ENCODE measurements around the gene PCNX4.

The PCNX4 gene

DNA sequence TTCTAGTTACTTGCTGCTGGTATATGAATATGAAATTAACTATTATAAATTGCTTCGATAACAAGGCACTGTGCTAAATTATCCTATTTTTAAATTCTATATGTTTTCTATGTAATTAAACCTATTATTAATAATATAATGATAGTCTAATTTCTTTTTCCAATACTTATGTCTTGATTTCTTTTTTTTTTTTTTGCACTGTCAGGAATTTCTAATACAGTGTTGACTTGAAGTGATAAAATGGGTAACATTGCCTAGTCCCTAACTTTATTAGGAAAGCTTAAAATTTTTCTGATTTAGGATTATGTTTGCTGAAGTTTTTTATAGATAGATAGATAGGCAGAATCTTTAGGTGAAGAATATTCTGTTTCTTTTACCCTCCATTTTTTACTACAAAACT, 87.1 kb downstream of the PCNX4 start:
- H3K4me2 ChIP-seq (ENCODE audit: insufficient read depth, low read length) = no peak overlapping the region
- H3K27ac ChIP-seq (ENCODE audit: low read length) = no peak overlapping the region
- H3K9ac ChIP-seq (ENCODE audit: low read depth, low read length) = no peak overlapping the region
- TF ChIP-seq EZH2 (IDR thresholded peaks at IDR 0.05; ENCODE audit: borderline replicate concordance, low read depth, low read length, severe bottlenecking) = no peak
- TF ChIP-seq, protein P1, sequence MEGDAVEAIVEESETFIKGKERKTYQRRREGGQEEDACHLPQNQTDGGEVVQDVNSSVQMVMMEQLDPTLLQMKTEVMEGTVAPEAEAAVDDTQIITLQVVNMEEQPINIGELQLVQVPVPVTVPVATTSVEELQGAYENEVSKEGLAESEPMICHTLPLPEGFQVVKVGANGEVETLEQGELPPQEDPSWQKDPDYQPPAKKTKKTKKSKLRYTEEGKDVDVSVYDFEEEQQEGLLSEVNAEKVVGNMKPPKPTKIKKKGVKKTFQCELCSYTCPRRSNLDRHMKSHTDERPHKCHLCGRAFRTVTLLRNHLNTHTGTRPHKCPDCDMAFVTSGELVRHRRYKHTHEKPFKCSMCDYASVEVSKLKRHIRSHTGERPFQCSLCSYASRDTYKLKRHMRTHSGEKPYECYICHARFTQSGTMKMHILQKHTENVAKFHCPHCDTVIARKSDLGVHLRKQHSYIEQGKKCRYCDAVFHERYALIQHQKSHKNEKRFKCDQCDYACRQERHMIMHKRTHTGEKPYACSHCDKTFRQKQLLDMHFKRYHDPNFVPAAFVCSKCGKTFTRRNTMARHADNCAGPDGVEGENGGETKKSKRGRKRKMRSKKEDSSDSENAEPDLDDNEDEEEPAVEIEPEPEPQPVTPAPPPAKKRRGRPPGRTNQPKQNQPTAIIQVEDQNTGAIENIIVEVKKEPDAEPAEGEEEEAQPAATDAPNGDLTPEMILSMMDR (IDR thresholded peaks at IDR 0.05; ENCODE audit: borderline replicate concordance, extremely low read depth, low read length, poor library complexity, severe bottlenecking) = no peak
- no peak for DNase-seq
- H3K4me3 ChIP-seq (ENCODE audit: low read depth in 1 of 2, low read length in 2 of 2) = no peak overlapping the region
- H3K36me3 ChIP-seq (ENCODE audit: insufficient read depth, low read length) = no peaks in the 10 kb centered on the region
- no peaks in the 10 kb centered on the region for H3K79me2 ChIP-seq (ENCODE audit: insufficient read depth, low read length)
- no peak overlapping the region for H2AFZ ChIP-seq (ENCODE audit: low read depth, low read length)
- H4K20me1 ChIP-seq (ENCODE audit: insufficient read depth, low read length) = no peaks in the 10 kb centered on the region
- peaks cover 2% of the 10 kb centered on the region for H3K4me1 ChIP-seq (ENCODE audit: insufficient read depth, low read length)
- peaks cover 5% of the 10 kb centered on the region for H3K9me3 ChIP-seq (ENCODE audit: insufficient read depth, low read length, severe bottlenecking)
- ATAC-seq (ENCODE audit: insufficient read depth, low read depth) = no peak
- H3K27me3 ChIP-seq (ENCODE audit: insufficient read depth, low read length, poor library complexity) = no peaks in the 10 kb centered on the region

DNA sequence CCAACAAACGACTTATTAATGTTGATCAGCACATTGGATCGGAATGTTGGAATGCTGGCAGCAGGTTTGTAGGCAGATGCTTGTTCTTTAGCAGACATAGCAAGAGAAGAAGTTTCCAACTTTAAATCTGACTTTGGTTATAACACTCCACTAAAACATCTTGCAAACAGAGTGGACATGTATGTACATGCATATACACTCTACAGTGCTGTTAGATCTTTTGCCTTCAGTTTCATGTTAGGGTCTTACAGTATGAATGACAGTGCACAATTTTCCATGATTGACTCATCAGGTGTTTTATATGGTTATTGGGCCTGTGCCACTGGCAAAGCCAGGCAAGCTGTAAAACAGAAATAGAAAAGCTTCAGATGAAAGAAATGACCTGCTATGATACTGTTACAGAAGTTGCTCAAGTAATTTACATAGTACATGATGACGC, 87.7 kb downstream of the PCNX4 start:
- Histone ChIP-seq H3K79me2 (ENCODE audit: insufficient read depth, low read length) (no peaks in the 10 kb centered on the region), H3K4me1 (ENCODE audit: insufficient read depth, low read length) (peaks cover 7% of the 10 kb centered on the region), H3K27me3 (ENCODE audit: insufficient read depth, low read length, poor library complexity) (no peaks in the 10 kb centered on the region), H3K36me3 (ENCODE audit: insufficient read depth, low read length) (no peaks in the 10 kb centered on the region), H3K4me3 (ENCODE audit: low read depth in 1 of 2, low read length in 2 of 2) (no peak overlapping the region), H2AFZ (ENCODE audit: low read depth, low read length) (no peak overlapping the region), H3K9me3 (ENCODE audit: insufficient read depth, low read length, severe bottlenecking) (peaks cover 5% of the 10 kb centered on the region), H3K4me2 (ENCODE audit: insufficient read depth, low read length) (no peak overlapping the region), H4K20me1 (ENCODE audit: insufficient read depth, low read length) (no peaks in the 10 kb centered on the region), H3K9ac (ENCODE audit: low read depth, low read length) (no peak overlapping the region), H3K27ac (ENCODE audit: low read length) (no peak overlapping the region)
- no peak for DNase-seq
- TF ChIP-seq EZH2 (IDR thresholded peaks at IDR 0.05; ENCODE audit: borderline replicate concordance, low read depth, low read length, severe bottlenecking) = no peak
- TF ChIP-seq, protein P1 (IDR thresholded peaks at IDR 0.05; ENCODE audit: borderline replicate concordance, extremely low read depth, low read length, poor library complexity, severe bottlenecking) = no peak
- ATAC-seq (ENCODE audit: insufficient read depth, low read depth) = no peak

DNA sequence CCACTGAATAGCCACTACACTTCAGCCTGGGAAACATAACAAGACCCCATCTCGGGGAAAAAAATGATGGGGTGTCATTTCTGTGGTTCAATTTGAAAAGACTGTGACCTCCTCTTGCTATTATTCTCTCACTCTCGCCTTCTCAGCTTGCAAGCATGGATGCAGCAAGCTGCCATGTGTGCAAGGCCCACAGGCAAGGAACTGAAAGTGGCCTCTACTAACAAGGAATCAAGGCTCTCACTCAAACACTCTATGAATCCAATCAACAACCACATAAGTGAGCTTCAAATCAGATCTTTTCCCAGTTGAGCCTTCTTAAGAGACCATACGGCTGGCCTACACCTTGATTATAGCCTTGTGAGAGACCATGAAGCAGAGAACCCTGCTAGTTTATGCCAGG, 91.4 kb downstream of the PCNX4 start:
- no peak for TF ChIP-seq EZH2 (IDR thresholded peaks at IDR 0.05; ENCODE audit: borderline replicate concordance, low read depth, low read length, severe bottlenecking)
- Histone ChIP-seq H3K9me3 (ENCODE audit: insufficient read depth, low read length, severe bottlenecking) (peaks cover 5% of the 10 kb centered on the region), H3K79me2 (ENCODE audit: insufficient read depth, low read length) (no peaks in the 10 kb centered on the region), H3K9ac (ENCODE audit: low read depth, low read length) (no peak overlapping the region), H3K4me3 (ENCODE audit: low read depth in 1 of 2, low read length in 2 of 2) (no peak overlapping the region), H3K27ac (ENCODE audit: low read length) (no peak overlapping the region), H3K4me1 (ENCODE audit: insufficient read depth, low read length) (peaks cover 7% of the 10 kb centered on the region), H2AFZ (ENCODE audit: low read depth, low read length) (peak overlapping the region; percentile 23; the same call in 1 of the 2 replicates), H3K4me2 (ENCODE audit: insufficient read depth, low read length) (no peak overlapping the region), H3K27me3 (ENCODE audit: insufficient read depth, low read length, poor library complexity) (no peaks in the 10 kb centered on the region), H3K36me3 (ENCODE audit: insufficient read depth, low read length) (no peaks in the 10 kb centered on the region), H4K20me1 (ENCODE audit: insufficient read depth, low read length) (no peaks in the 10 kb centered on the region)
- no peak for DNase-seq
- no peak for ATAC-seq (ENCODE audit: insufficient read depth, low read depth)

DNA sequence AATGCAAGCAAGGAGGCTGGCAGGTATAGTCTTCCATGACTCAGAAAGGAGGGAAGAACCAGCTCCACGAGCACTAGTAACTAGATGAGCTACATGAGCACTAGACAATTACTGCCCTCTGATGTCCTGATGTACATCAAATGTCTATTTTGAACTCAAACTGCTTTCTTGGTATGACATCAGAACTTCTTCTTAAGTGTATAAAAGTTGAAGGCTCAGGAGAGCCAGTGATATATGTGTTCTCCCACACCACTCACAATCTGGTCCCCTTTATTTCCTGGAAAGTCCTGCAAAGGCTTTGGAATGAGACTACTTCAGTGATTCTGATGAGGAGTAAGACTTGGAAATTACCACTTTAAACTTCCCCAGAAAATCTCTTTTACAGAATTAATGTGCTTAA, 92.0 kb downstream of the PCNX4 start:
- Histone ChIP-seq H3K27me3 (ENCODE audit: insufficient read depth, low read length, poor library complexity) (no peaks in the 10 kb centered on the region), H3K9ac (ENCODE audit: low read depth, low read length) (peak overlapping the region; percentile 37), H3K4me1 (ENCODE audit: insufficient read depth, low read length) (peaks cover 7% of the 10 kb centered on the region), H4K20me1 (ENCODE audit: insufficient read depth, low read length) (no peaks in the 10 kb centered on the region), H3K79me2 (ENCODE audit: insufficient read depth, low read length) (no peaks in the 10 kb centered on the region), H3K9me3 (ENCODE audit: insufficient read depth, low read length, severe bottlenecking) (no peaks in the 10 kb centered on the region), H3K36me3 (ENCODE audit: insufficient read depth, low read length) (no peaks in the 10 kb centered on the region), H3K4me3 (ENCODE audit: low read depth in 1 of 2, low read length in 2 of 2) (peak overlapping the region; percentile 13 to 55; a peak in 3 of 4 replicates), H3K4me2 (ENCODE audit: insufficient read depth, low read length) (peak overlapping the region; percentile 65), H2AFZ (ENCODE audit: low read depth, low read length) (peak overlapping the region; percentile 61), H3K27ac (ENCODE audit: low read length) (no peak overlapping the region; the same call in 1 of the 2 replicates)
- DNase-seq (no peak), ATAC-seq (ENCODE audit: insufficient read depth, low read depth) (0 out of 3 replicates have a peak, but pooled peaks have one; percentile 14)
- TF ChIP-seq, protein P1 (IDR thresholded peaks at IDR 0.05; ENCODE audit: borderline replicate concordance, extremely low read depth, low read length, poor library complexity, severe bottlenecking) = no peak
- TF ChIP-seq EZH2 (IDR thresholded peaks at IDR 0.05; ENCODE audit: borderline replicate concordance, low read depth, low read length, severe bottlenecking) = no peak
